Cerebellar cortex (tissue), 1 donor: ENCODE data around the gene SNCB.

Experiments
- DNase-seq: peaks from one replicate; pipeline ENCODE4 v3.0.0-alpha.2; 2015; ENCODE audit warnings: low spot score

Gene SNCB

DNA sequence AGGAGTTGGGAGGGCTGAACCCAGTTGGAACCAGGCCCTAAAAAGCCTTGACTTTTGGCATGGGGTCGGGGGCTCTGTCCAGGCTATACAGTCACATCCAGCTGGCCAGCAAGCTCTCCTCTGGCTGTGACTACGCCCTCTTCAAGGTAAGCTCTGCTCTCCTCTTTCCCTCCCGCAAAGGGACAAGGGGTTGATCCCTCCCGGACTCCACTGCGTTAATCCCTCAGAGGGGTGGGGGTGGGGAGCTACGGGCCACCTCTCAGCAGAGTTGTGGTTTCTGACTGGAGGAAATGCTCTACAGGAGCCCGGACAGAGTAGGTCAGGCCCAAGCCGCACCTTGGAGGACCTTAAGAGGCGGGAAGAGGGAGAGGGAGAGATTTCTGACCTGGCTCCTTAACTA is 14.0 kb upstream of the SNCB start:
- DNase-seq: no peak

DNA sequence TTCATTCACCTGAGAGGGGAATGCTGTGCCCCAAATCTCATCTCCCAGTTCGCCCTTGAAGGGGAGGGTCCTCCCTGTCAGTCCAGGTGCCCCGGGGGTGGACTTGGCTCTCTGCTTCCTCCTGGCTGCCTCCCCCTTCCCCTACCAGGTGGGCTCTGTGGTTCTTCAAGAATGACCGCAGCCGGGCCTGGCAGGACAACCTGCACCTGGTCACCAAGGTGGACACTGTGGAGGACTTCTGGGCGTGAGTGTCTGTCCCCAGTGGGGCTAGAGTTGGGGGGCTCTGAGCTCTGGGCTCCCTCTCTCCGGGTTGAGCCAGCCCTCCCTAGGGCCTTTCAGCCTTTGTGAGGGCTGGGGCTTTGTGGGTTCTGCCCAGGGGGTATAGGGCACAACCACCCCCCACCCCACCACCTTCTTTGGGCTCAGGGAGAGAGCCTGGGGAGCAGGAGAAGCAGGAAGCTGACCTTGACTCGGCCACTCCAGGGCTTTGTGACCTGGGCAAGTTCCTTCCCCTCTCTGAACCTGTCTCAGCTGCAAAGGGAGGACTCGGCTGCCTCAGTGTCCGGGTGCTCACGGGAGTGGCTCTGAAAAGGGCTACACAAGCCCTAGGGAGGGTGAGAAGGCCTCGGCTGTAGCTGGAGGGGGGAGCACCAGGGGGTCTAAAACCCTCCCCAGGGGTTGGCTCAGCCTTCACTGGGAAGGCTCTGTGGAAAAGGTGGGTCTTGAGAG is 13.3 kb upstream of the SNCB start:
- no peak for DNase-seq

DNA sequence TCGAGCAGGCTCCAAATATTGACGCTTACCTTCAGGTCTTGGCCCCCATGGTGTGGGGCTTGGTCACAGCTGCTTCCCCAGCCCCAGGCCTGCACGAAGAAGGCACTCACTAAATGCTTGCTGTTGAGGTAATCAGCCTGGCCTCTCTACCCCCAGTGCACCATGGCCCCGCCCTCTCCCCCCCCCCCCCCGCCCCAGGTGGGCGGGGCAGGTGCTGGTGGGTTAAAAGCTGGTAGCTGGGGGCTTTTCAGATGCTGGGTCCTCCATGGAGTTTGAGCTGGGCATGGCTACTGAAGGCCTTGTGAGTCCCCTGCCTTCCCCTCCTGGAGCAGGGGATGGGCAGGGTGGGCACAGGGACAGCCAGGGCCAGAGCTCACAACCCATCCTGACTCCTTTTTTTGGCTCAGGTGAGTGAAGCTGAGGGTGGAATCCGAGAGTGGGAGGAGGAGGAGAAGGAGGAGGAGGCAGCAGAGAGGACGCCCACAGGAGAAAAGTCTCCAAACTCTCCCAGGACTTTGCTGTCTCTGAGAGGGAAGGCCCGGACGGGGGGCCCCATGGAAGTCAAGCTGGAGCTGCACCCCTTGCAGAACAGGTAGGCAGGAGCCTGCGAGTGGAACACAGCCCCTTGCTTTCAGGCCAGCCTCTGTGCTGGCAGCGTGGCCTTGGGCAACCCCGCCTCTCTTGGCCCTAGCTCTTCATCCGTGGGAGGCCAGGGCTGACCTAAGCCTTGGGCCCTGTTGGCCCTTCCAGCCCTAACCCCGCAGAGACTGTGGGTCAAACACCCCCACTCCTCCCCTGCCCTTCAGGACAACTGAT is 12.5 kb upstream of the SNCB start:
- no peak for DNase-seq

DNA sequence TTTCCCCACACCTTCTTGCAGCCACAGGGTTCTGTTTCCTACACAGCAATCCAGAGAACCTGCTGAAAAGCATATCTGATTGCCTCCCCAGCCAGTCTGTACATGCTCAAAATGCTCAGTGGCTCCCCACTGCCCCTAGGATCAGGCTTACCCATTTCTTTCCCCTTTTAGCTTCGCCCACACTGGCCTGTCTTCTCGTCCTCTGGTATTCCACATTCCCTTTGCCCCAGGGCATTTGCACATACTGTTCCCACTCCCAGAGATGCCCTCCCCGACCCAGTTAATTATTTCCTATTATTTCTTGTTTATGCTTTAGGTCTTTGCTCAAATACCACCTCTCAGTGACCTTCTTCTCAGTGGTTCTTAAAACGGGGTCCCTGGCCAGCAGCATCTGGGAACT is 10.3 kb upstream of the SNCB start:
- no peak for DNase-seq

DNA sequence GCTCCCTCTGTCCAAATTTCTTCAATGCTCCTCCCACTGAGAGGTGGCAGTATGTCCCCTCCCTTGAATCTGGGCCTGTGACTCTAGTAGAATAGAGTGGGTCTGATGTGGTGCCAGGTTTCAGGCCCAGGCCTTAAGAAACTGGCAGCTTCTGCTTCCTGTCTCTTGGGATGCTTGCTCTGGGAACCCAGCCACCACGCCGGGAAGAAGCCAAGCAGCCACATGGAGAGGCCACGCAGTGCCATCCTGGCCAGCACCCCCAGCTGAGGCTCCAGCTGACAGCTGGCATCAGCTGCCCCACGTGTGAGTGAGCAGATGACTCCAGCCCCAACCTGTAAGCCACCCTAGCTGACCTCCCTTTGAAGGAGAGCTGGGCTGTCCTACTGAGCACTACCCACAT is 9.6 kb upstream of the SNCB start:
- peak; percentile 96 for DNase-seq

DNA sequence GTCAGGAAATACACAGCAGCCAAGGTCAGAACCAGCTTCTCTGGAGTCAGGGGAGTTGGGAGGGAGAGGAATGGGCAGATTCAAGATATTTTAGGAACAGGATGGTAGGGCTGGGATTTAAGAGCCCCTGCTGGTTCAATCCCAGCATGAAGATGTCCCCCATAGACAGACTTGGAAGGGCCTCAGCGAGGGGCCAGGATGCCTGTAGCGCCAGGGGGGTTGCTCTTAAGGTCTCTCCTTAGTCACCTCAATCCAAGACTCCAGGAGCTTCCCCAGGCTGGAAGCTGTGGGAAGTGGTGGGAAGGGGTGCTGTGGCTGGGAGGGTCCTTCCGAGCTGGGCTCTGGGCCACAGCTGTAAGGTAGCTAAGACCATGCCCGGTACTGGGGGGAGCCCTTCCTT is 8.9 kb upstream of the SNCB start:
- no peak for DNase-seq

DNA sequence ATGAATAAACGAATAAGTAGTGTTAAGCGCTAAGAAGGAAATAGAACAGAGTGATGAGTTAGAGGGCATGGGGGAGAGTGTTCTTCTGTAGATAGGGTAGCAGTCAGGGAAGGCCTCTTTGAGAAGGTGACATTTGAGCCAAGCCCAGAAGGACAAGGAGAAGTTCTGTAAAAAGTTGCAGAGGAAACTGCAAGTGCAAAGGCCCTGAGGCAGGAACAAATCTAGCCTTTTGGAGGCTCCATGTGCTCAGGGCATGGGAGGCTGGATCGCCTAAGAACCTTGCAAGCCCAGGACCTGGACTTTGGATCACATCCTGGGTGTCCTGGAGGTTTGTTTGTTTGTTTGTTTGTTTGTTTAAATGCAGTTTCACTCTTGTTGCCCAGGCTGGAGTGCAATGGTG is 8.1 kb upstream of the SNCB start:
- DNase-seq: no peak

DNA sequence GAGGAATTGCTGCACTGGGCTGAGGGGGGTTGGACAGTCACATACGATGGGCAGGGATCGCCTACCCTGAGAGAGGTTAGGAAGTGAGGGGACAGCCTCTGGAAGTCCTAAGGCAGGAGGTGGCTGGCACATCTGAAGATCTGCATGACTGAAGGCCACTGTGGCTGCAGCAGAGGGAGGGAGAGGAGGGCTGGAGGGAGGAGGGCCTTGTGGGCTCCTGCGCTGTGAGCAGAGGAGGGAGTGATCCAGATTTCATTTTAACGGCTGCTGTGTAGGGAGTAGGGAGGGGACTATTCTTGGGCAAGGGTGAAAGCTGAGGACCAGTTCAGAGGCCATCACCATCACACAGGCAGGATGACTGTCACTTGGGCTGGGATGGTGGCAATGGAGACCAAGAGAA is 7.2 kb upstream of the SNCB start:
- no peak for DNase-seq

DNA sequence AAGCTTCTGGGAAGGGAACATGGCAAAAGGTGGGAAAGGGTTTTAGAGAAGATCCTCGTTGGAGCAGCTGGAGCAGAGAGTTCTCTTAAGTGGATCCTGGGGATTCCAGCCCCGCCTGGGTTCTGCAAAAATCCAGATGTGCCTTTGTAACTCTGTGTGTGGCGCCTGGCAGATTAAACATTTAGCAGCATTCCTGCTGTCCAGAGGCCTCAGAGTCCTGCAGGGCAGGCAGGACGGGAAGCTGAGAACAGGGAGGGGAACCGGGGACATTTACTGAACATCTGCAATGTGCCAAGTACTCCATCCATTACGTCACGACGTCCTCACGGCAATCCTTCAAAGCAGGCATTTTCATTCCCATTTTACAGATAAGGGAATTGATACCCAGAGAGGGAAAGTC is 6.1 kb upstream of the SNCB start:
- no peak for DNase-seq

DNA sequence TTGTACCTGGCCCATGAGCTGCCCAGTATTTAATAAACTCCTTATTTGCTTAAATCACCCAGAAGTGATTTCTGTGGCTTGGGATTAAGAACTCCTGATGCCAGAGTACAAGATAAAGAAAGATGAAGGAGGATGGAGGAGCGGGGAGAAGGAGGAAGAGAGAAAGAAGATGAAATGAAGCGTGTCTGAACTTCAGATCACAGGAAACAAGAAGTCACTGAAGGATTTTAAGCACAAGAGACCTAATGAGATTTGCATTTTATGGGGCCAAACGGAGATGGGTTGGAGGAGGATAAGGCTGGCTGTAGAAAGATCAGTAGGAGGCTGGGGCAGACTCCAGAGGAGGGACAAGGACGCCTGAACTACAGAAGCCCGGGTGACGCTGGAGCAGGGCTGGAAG is 3.3 kb upstream of the SNCB start:
- DNase-seq: no peak

DNA sequence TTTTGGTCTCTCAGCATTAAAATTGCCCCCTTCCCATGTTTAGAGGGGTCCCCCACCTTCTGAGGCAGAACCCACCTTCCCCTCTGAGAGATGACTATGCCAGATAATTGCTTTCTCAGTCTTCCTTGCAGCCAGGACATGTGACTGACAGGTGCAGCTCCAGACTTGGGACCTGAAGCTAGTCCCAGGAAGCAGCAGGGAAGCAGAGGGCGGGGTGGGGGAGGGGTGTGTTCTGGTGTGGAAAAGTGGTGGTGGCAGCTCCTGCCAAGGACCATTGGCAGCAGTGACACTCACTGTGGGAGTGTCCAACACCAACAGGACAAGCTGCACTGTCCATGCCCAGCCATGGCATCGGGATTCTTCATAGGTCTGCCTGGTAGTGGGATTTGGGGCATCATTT is 2.4 kb upstream of the SNCB start:
- DNase-seq: peak; percentile 95

DNA sequence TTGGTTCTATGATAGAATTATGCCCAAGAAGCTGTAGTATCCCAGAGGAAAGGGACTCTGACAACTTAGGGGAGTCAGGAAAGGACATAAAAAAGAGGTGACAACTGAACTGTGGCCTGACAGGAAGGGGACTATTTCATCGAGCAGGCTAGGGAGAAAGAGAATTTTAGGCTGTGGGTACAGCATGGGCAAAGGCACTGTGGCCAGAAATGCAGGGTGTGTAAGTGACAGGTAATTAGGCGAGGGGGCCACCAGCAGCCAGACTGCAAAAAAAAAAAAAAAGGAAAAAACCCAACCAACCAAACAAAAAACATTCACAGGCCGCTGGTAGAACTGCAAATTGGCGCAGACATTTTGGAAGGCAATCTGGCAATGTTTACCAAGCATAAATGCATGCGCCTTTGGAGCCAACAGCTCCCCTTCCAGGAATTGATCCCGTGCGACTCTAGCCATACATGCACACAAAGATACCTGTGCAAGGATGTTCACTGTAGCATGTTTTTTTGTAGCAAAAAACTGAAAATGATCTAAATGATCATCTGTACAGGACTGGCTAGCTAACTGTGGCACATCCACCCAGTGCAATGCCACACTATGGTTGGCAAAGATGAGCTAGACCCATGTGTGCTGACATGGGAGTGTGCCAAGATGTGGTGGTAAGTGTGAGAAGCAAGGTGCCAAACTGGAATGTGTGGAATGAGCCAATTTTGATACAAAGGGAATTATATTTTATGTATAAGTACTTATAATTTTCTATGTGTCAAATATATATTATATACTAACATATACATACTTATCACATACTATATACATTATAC is 1.3 kb upstream of the SNCB start:
- peak; percentile 85 for DNase-seq

DNA sequence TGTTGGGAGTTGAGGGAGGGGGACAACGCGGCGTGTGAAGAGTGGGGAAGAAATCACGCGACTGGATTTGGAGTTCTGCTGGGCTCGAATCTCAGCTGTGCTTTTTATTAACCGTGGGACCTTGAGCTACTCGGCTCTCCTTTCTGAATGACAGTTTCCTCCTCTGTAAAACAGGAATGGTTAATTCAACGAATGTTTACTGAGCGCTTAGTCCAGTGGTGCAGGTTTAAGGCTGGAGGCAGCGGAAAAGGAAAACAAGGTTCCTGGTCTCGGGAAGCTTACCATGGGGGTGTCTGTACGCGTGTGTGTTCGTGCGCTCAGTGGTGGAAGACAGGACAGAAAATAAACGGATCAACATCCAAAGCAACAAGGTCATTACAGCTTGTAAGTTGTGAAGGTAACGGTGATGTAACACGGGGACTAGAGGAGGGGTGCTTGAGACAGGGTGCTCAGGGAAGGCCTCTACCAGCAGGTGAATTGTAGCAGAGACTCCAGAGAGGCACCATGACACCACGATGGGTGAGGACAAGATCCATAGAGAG is 418 bp upstream of the SNCB start:
- DNase-seq: no peak

DNA sequence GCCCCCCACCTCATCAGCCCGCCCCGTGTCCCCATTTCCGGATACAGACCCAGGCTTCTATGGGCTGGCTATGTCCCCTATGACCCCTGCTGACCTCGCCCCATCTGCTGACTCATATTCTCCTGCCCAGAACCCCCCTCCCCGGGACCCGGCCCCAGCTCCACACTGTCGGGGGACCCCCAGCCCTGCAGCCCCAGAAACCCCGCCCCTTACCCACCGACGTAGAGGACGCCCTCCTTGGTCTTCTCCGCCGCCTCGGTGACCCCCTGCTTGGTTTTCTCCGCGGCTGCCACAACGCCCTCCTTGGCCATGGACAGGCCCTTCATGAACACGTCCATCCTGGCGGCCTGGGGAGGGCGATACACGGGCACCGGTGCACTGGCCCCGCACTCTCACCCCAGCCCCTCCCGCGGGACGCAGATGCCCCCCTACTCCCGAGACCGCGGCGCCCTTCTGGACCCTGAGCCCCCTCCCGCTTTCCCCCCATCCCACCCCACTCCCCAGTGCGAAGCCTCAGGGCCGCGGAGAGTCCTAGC is 949 bp downstream of the SNCB start:
- DNase-seq: no peak

DNA sequence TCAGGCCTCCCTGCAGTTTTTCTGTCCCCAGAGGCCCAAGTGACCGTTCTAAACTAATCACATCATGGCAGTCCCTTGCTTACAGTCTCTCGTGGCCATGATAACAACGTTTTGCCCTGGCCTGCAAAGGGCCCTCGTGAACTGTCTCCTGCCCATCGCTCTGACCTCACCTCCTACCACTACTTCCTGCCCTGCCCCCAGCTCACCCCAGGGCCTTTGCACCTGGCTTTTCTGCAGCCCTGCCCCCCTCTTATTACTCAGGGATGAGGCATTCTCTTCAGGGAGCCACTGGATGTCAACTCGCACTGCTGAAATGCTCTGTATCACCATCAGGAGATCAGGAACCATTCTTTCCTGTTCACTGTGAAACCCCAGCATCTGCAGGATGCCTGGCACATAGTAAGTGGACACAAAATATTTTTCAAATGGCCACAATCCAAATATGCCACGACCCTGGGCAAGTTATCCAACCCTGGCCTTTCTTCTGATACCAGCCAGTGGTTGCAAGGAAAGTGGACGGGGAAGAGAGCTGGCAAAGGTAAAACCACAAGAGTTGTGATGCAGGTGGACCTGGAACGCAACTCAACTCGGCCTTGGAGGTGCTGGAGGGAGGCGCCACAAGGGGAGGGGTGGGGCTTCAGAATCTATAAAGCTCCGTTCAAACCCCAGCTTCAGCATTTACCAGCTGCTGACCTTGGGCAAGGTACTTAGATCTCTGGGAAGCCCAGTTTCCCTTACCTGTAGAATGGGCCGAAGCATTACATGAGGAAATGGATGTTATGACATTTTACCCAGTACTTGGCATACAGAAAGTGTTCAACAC is 1.7 kb downstream of the SNCB start:
- peak; percentile 70 for DNase-seq

DNA sequence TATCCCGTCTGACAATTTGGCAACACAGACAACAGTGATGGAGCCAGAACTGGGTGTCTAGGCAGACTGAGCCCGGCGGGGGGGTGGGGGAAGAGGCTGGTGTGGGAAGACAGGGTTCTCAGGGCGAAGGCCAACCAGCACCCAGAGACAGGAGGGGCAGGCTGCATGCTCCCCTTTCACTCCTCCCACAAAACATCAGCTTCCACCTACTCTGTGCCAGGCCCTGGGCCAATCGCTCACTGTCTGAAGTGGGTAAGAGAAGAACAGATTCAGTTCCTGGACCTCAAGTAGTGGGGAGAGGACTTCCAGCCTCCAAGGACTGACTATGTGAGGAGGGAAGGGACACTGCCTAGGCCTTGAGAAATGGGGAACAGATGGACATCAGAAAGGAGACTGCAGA is 2.8 kb downstream of the SNCB start:
- no peak for DNase-seq

DNA sequence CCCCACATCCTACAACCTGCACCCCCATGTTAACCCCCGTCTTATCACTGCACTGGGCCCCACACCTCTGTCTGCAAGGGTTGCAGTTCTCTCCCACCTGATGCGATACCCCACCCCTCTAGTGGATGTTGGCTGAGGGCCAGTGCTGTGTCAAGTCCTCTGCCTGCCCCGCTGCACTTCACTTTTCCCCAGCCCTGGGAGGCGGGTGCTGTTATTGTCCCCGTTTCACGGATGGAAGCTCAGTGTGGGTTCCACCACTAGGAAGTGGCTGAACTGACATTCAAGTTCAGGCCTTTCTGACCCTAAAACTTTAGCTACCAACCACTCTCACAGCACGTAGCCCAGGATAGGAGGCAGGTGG is 3.5 kb downstream of the SNCB start:
- DNase-seq: no peak

DNA sequence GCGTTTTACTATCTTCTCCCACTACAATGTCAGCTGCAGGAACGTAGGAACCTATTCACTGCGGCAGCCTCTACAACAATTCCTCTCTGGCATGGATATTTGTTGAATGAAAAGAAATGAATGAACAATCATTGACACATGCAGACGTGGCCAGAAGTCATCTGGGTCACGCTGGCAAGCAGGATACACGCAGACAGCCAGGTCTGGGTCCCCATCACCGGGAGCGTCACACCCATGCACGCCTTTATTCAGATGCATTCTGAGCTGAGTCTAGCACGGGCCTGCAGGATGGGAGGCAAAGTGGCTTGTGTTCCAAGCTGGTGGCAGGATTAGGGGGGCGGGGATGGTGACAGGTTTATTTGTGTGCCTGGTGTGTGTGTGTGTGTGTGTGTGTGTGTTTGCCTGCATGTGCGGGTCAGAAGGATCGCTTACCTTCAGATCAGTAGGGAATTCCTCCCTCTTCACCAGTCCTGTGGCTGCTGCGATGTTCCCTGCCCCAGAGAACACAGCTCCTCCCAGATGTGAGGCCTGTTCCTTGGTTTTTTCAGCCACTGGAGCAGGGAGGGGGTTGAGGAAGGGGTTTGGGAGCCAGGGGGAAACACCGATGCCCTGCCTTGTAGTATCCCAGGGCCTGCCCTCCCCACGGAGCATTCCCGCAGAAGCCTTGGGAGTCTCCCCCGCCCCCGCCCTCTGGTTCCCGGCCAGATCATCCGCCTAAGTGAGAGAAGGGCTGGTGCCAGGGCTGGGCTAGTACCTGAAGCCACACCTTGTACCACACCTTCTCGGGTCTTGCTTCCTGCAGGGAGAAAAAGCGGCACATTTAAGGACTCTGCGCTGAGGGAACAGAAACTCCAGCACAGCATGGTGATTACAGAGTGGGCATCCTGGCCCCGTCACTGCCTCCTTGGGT is 4.1 kb downstream of the SNCB start:
- no peak for DNase-seq

DNA sequence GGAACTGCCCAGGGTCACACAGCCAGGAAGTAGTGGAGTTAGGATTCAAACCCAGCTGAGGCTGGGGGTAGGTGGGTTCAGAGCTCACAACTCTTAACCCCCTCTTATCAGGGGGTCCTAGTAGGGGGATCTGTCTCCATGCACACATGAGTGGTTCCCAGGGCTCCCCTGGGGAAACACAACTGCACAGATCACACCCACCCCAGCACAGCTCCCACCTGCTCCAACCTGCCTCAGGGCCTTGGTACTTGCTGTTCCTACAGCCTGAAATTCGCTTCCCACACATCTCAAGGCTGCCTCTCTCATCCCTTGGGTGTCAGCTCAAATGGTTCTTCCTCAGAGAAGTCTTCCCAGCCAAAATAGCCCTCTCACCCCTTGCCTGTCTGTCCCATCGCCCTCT is 4.8 kb downstream of the SNCB start:
- no peak for DNase-seq

DNA sequence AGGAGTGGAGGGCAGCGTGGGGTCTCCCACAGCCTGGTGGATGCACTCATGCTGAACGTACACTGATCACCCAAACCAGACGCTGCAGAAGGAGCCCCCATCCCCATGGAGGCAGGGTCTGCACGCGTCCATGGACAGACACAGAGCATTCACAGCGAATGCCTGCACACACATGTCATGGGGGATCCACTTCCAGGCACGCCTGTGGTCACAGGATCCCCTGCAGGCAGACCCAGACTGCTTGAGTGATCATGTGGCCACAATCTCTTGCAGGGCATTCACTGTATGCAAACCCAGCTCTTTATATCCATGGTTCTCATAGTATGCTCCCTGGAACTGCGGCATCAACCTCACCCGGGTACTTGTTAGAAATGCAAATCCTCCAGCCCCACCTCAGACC is 5.4 kb downstream of the SNCB start:
- DNase-seq: no peak
